ENCODE data around the gene SNAPC1.

DNA sequence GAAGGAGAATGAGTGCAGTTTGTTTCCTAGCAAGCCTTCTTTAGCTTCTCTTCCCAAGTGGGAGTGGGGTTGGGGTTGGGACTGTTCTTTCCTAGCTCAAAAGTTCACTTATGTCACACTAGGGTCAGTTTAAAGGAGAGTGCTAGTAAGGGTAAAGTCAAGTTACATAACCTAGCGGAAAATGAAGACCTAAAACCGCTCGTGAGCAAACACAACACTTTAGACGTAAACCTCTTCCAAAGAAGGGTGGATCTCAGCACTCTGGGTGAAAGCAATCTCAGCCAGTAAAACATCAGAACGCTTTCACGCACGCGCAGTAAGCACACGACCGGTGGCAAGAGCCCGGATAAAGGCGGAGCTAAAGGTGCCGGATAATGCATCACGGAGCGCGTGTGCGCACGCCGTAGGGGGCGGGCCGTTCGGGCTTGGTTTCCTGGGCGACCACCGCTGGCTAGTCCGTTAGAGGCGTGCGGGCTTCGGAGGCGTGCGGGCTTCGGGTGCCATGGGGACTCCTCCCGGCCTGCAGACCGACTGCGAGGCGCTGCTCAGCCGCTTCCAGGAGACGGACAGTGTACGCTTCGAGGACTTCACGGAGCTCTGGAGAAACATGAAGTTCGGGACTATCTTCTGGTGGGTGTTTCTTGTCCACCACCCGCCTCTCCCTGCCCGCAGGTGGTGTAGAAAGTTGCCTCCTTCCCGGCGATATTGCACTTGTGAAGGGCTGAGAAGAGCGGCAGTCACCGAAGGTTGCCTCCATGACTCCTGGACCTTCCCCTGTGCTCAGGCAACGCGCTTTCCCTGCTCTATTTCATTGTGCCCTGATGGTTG, at the start of gene SNAPC1:
- TF ChIP-seq AFF4 (CRISPR knock-in tag; IDR thresholded peaks at IDR 0.05), result no peak
- TF ChIP-seq TAF1 (IDR thresholded peaks at IDR 0.05; ENCODE audit: control insufficient read depth, extremely low read depth, insufficient read depth, low read length, severe bottlenecking), result peak; percentile 44

All from K562 (cell line).